Rectal smooth muscle tissue (tissue), 1 donor: ENCODE results near the gene GZMH.
"Not testable (repeated sequence)": the region's sequence is repeated elsewhere in the genome, so short reads cannot be mapped to it uniquely, and the experiment has no call there.

Source experiments
- H3K27ac ChIP-seq: one replicate; pipeline ENCODE4 v1.7.0; 2013; ENCODE audit warnings: low read depth, low read length, inconsistent platforms
- H3K27me3 ChIP-seq: one replicate; pipeline ENCODE4 v1.7.0; 2013; ENCODE audit warnings: low read length; ENCODE audit not compliant: control insufficient read depth, insufficient read depth
- H3K36me3 ChIP-seq: one replicate; pipeline ENCODE4 v1.7.0; 2013; ENCODE audit warnings: low read length; ENCODE audit not compliant: control insufficient read depth, insufficient read depth
- H3K4me1 ChIP-seq: one replicate; pipeline ENCODE4 v1.7.0; 2013; ENCODE audit warnings: low read length; ENCODE audit not compliant: control insufficient read depth, insufficient read depth
- H3K4me3 ChIP-seq: one replicate; pipeline ENCODE4 v1.7.0; 2013; ENCODE audit warnings: low read length
- H3K9ac ChIP-seq: one replicate; pipeline ENCODE4 v1.7.0; 2013; ENCODE audit warnings: low read length

The GZMH gene, protein sequence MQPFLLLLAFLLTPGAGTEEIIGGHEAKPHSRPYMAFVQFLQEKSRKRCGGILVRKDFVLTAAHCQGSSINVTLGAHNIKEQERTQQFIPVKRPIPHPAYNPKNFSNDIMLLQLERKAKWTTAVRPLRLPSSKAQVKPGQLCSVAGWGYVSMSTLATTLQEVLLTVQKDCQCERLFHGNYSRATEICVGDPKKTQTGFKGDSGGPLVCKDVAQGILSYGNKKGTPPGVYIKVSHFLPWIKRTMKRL

DNA sequence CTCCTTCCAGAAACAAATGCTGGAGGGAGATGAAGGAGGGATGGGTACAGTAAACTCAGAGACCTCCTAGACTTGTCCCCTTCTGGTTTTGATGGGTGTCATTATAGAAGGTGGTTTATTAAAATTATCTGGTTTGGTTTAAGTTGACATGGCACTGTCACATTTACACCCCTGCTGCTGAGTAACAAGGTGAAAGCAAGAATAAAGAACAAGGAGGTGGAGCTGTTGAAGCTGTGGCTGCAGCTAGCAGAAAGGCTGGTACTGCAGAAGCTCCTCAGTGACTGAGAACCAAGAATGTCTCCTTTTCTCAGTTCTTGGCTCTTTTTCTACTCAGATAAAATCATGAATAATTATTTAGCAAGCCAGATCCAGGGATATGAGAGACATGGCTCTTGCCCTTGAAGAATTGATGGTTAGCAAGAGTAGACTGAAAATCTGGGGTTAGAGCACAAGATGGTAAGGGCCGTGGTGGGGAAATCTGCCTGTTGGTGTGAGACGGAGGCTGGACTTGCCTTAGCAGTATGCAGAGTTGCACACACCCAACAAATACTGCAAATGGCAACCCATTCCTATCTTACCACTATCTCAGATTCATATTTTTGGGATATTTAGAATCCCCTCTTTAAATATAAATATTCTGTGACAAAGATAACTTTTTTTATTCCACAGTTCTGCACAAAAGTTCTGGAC, at the start of gene GZMH:
Gene GZMH, minus strand, starts transcription at position 31 of the 690 bp plus-strand sequence. CDS start 72 bp downstream, outside the sequence.
- H3K4me1 ChIP-seq, result no peaks in the 10 kb centered on the region
- no peak within 1 kb of the TSS for H3K27ac ChIP-seq
- H3K4me3 ChIP-seq, result no peak within 1 kb of the TSS
- H3K9ac ChIP-seq, result no peak within 1 kb of the TSS
- no peaks in the 10 kb centered on the region for H3K27me3 ChIP-seq
- H3K36me3 ChIP-seq, result no peaks in the 10 kb centered on the region

DNA sequence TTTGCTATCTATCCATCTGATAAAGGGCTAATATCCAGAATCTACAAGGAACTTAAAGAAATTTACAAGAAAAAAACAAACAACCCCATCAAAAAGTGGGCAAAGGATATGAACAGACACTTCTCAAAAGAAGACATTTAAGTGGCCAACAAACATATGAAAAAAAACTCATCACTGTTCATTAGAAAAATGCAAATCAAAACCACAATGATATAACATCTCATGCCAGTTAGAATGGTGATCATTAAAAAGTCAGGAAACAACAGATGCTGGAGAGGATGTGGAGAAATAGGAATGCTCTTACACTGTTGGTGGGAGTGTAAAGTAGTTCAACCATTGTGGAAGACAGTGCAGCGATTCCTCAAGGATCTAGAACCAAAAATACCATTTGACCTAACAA, 38.9 kb upstream of the GZMH start:
- H3K27me3 ChIP-seq, H3K27ac ChIP-seq, H3K4me1 ChIP-seq, H3K36me3 ChIP-seq, H3K9ac ChIP-seq, H3K4me3 ChIP-seq: not testable (repeated sequence)

DNA sequence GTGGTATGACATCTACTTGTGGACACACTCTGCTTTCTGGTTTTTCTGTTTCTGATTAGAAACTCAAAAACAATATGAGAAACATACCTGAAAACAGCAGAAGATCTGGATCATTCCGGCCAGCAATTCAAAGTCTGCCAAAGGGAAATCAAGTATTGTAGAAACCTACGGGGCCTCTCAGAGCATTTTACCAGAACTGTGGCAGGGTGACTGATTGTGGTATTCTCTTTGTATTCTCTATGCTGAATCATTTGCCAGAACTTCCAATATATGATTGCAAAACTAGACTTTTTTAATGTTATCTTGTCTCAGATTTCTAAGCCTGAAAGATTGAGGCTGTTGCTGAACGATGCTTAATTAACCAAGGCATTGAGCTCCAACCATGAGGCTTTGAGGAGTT, 30.4 kb upstream of the GZMH start:
- Histone ChIP-seq H3K36me3 (no peaks in the 10 kb centered on the region), H3K4me1 (no peaks in the 10 kb centered on the region), H3K27me3 (no peaks in the 10 kb centered on the region), H3K4me3 (no peak overlapping the region), H3K27ac (no peak overlapping the region), H3K9ac (no peak overlapping the region)

DNA sequence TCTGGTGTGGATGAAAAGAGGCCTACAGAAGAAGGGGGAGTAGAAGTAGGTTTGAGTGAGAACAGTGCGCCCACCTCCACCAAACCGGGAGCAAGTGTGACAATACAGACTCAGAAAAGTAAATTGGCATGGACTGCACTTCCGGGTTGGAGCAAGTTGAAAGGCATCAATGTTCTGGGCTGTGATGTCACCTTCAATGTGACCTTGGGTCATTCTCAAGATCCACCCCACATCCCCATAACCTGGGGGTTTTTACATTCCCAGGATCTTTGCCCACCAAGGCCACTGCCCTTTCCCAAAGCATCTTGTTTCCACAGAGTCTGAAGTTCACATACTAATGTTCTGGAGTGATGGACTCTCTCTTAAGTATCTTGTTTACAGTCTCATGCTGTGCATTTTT, 29.8 kb upstream of the GZMH start:
- no peaks in the 10 kb centered on the region for H3K27me3 ChIP-seq
- no peak overlapping the region for H3K27ac ChIP-seq
- no peaks in the 10 kb centered on the region for H3K36me3 ChIP-seq
- no peaks in the 10 kb centered on the region for H3K4me1 ChIP-seq
- H3K4me3 ChIP-seq, result no peak overlapping the region
- no peak overlapping the region for H3K9ac ChIP-seq

DNA sequence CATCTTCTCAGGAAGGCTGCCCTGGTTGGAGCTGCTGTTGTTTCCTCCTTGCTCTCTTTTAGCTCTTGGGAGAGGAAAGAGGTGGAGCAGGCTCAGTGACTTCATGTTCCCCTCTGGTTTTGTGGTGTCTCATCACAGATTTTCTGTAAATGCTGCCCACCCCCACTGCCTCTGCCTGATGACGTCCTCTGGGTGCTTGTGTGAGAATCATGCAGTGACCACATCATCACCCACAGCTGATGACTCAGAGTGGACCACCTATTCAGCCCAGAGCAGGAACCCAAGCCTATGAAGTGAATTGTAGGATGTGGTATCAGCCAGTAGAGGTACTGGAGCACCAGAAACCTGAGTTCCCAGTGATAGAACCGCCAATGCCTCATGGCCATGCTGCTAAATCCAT, 24.7 kb upstream of the GZMH start, which contains the start of gene GZMB:
Gene GZMB, minus strand, starts transcription at position 33 of the 400 bp plus-strand sequence. Its CDS starts 30 bp downstream, at position 3.
- Histone ChIP-seq H3K27ac (no peak within 1 kb of the TSS), H3K4me1 (no peaks in the 10 kb centered on the region), H3K9ac (no peak within 1 kb of the TSS), H3K27me3 (no peaks in the 10 kb centered on the region), H3K36me3 (no peaks in the 10 kb centered on the region), H3K4me3 (no peak within 1 kb of the TSS)

DNA sequence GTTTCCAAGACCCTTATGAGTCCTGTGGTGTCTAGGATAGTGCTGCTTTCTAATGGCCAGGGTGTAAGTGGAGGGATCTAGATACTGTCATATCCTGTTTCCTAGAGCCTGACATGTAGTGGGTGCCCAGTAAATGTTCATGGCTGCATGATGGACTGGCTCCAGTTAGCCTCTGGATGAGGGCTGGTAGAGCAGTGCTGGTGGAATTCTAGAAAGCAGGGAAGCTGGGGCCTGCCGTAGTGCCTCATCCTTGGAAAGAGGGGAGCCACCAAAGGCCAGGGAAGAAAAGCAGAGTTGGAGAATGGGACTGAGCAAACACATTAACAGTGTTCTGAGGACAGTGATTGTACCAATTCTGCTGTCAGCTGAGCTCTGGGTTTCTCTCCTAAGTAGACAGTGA, 23.9 kb upstream of the GZMH start:
- no peak overlapping the region for H3K27ac ChIP-seq
- H3K36me3 ChIP-seq, result no peaks in the 10 kb centered on the region
- no peaks in the 10 kb centered on the region for H3K27me3 ChIP-seq
- H3K9ac ChIP-seq, result no peak overlapping the region
- no peaks in the 10 kb centered on the region for H3K4me1 ChIP-seq
- no peak overlapping the region for H3K4me3 ChIP-seq

DNA sequence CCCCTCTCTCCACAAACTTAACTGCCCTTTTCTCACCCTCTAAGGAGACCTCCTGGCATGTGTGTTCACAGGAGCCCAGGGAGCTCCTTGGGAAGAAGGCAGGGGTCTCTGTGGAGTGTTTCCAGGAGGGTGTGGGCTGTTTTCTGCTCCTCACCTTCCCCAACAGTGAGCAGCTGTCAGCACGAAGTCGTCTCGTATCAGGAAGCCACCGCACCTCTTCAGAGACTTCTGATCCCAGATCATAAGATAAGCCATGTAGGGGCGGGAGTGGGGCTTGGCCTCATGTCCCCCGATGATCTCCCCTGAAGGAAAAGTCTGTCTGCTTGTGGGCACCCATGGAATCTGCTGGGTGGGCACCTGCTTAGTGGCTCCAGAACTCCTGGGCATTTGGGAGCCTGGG, 23.3 kb upstream of the GZMH start:
- H3K27me3 ChIP-seq, result no peaks in the 10 kb centered on the region
- H3K4me1 ChIP-seq, result no peaks in the 10 kb centered on the region
- no peak overlapping the region for H3K9ac ChIP-seq
- H3K27ac ChIP-seq, result no peak overlapping the region
- no peak overlapping the region for H3K4me3 ChIP-seq
- no peaks in the 10 kb centered on the region for H3K36me3 ChIP-seq

DNA sequence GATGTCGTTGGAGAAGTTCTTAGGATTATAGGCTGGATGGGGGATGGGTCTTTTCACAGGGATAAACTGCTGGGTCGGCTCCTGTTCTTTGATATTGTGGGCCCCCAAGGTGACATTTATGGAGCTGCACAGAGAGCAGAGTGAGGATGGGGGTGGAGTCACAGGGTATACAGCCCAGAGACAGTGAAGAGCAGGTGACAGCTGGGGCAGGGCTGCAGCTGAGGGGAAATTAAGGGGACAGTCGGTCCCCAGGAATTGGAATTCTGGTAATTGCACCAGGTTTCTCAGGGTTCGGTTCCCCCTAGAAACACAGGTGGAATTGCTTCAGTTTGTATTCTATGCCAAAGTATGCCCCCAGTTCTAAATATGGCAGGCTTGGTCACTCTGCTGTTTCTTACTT, 22.9 kb upstream of the GZMH start:
- H3K9ac ChIP-seq, result no peak overlapping the region
- H3K4me1 ChIP-seq, result no peaks in the 10 kb centered on the region
- H3K4me3 ChIP-seq, result no peak overlapping the region
- H3K27me3 ChIP-seq, result no peaks in the 10 kb centered on the region
- no peaks in the 10 kb centered on the region for H3K36me3 ChIP-seq
- H3K27ac ChIP-seq, result no peak overlapping the region

DNA sequence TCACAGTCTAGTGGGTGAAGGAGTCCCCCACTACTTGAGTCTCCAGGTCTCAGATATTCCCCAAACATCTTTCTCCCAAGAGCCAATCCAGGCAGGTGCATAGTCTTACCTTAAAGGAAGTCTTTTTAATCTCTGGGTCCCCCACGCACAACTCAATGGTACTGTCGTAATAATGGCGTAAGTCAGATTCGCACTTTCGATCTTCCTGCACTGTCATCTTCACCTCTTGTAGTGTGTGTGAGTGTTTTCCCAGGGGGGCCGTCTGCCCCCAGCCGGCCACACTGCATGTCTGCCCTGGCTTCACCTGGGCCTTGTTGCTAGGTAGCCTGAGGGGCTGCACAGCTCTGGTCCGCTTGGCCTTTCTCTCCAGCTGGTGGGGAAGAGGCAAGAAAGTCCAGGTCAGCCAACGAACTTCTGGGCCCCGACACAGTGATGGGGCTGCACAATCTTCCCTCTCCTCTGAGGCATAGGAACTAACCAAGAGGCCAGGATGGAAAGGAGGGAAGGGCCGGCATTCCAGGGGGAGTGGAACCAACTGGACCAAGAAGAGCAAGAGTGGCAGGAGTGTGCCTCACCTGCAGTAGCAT, 22.4 kb upstream of the GZMH start:
- no peaks in the 10 kb centered on the region for H3K27me3 ChIP-seq
- no peak overlapping the region for H3K27ac ChIP-seq
- no peak overlapping the region for H3K9ac ChIP-seq
- H3K4me1 ChIP-seq, result no peaks in the 10 kb centered on the region
- H3K36me3 ChIP-seq, result no peaks in the 10 kb centered on the region
- H3K4me3 ChIP-seq, result no peak overlapping the region

DNA sequence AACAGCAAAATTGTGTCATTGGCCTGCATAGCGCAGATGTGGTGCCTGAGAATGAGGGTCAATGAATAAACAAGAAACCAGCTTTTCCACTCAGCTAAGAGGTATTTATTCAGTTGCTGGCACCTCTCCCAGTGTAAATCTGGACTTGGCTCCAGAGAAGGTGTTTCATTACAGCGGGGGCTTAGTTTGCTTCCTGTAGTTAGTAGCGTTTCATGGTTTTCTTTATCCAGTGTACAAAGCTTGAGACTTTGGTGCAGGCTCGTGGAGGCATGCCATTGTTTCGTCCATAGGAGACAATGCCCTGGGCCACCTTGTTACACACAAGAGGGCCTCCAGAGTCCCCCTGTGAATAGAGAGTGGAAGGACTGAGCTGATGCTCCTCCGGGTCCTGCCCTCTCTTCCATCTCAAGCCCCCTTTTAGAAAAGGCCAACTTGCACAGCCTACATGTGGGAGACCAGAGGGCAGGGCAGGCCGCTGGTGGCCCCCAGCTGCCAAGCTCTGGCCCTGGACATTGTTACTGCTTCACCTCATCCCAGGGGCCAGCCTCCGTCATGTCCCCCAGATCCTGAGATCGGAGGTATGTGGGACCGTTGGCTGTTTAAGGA, 21.5 kb upstream of the GZMH start:
- Histone ChIP-seq H3K27me3 (no peaks in the 10 kb centered on the region), H3K4me1 (no peaks in the 10 kb centered on the region), H3K9ac (no peak overlapping the region), H3K4me3 (no peak overlapping the region), H3K27ac (no peak overlapping the region), H3K36me3 (no peaks in the 10 kb centered on the region)

DNA sequence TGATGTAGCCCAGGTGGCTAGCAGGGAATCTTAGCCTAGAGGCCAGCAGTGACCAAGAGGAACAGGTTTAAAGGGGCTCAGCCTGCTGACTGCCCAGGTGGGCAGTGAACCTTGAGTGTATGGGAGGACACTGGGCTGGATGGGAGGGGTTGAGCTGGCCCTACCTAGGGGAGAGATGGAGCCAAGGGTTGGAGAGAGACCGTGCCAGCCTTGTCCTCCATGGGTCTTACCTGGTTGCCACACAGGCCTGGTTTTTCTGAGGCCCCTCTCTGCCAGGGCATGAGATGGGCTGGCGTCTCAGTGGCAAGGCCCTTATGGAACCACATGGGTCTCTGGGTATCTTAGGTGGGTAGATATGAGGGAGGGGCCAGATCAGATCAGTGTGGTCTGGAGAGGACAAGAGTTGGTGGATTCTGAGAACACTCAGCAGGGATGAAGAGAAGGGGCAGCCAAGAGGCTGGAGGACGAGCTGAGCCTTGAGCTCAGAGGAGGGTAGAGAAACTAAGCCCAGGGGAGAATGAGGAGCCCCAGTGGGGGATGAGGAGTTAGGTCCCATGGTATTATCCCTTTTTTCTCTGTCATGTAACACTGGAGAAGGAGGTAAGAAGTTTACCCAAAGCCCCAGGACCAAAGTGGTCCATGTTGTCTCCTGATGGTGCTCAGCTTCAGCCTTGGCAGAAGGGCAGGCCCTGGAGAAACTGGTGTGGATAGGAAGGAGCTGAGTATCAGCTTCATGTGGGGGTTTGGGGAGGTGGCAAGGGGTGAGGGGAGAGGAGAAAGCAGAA, 20.8 kb upstream of the GZMH start:
- Histone ChIP-seq H3K9ac (no peak overlapping the region), H3K4me3 (no peak overlapping the region), H3K4me1 (no peaks in the 10 kb centered on the region), H3K36me3 (no peaks in the 10 kb centered on the region), H3K27me3 (no peaks in the 10 kb centered on the region), H3K27ac (no peak overlapping the region)

DNA sequence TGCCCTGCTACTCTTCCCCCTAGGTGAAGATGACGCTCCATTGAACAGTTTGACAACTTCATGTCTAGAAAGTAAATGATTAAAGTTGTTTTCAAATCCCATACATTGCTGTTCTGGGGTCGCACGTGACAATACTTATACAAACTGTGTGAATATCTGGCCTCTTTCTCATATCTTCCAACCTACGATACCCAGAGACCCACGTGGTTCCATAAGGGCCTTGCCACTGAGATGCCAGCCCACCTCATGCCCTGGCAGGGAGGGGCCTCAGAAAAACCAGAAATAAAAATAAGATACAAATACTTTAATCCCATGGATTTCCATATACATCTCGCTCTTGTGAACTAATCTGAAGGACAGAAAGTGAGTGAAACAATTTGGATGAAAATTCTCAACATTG, 20.0 kb upstream of the GZMH start:
- H3K4me1 ChIP-seq, result no peaks in the 10 kb centered on the region
- no peak overlapping the region for H3K9ac ChIP-seq
- H3K36me3 ChIP-seq, result no peaks in the 10 kb centered on the region
- no peak overlapping the region for H3K4me3 ChIP-seq
- H3K27me3 ChIP-seq, result no peaks in the 10 kb centered on the region
- H3K27ac ChIP-seq, result no peak overlapping the region
